ENCODE results near the gene GNB5. TPM values are rescaled to one million over a fixed set of nuclear protein-coding genes. Genes with fewer than 3 reads are reported as not detected.
"Not testable (repeated sequence)": the region's sequence is repeated elsewhere in the genome, so short reads cannot be mapped to it uniquely, and the experiment has no call there.

The GNB5 gene
- polyA plus RNA-seq, 10 donors, result 4.2 to 9.9 (median 6.8) TPM

- DNase-seq, result peak in 1 of 3 donors; percentile 34
Measured at GRCh38 chr15:52171386-52171785, 19.8 kb downstream of the GNB5 start.

- not testable (repeated sequence) for DNase-seq
Measured at GRCh38 chr15:52170199-52170598, 21.0 kb downstream of the GNB5 start.

- DNase-seq, result not testable (repeated sequence)
Measured at GRCh38 chr15:52165494-52166131, 25.6 kb downstream of the GNB5 start.

GRCh38 chr15:52164631-52165265 lies 26.4 kb downstream of the GNB5 start:
- DNase-seq, result no peak

GRCh38 chr15:52163321-52164190 lies 27.6 kb downstream of the GNB5 start:
- no peak for DNase-seq

- DNase-seq, result no peak
Measured at GRCh38 chr15:52162876-52163275, 28.3 kb downstream of the GNB5 start.

- no peak for DNase-seq
Measured at GRCh38 chr15:52162260-52162659, 28.9 kb downstream of the GNB5 start.

GRCh38 chr15:52161406-52161966 lies 29.7 kb downstream of the GNB5 start:
- DNase-seq, result no peak

- DNase-seq, result no peak
Measured at GRCh38 chr15:52159645-52160044, 31.5 kb downstream of the GNB5 start.

GRCh38 chr15:52158084-52158765 lies 33.0 kb downstream of the GNB5 start:
- DNase-seq, result no peak

- DNase-seq, result no peak
Measured at GRCh38 chr15:52155878-52156277, 35.3 kb downstream of the GNB5 start.

GRCh38 chr15:52154896-52155865 lies 36.0 kb downstream of the GNB5 start:
- DNase-seq, result no peak

GRCh38 chr15:52153900-52154895 lies 37.0 kb downstream of the GNB5 start:
- no peak for DNase-seq

- no peak for DNase-seq
Measured at GRCh38 chr15:52151353-52151752, 39.8 kb downstream of the GNB5 start.

- no peak for DNase-seq
Measured at GRCh38 chr15:52150871-52151270, 40.3 kb downstream of the GNB5 start.

- no peak for DNase-seq
Measured at GRCh38 chr15:52150043-52150825, 41.0 kb downstream of the GNB5 start.

GRCh38 chr15:52148403-52148802 lies 42.8 kb downstream of the GNB5 start:
- no peak for DNase-seq

GRCh38 chr15:52146776-52147175 lies 44.4 kb downstream of the GNB5 start:
- no peak for DNase-seq
